Endometrium (tissue), 2 donors: Measurements from ENCODE around the gene TUBB2A.
"Not testable (repeated sequence)": the region's sequence is repeated elsewhere in the genome, so short reads cannot be mapped to it uniquely, and the experiment has no call there.

Experiments used
- FAIRE-seq: peaks from 2 replicates; lab custom pipeline; 2012; peaks lifted over from hg19 to GRCh38; lab: Jason Lieb, UNC
- donor health status: control.
- donor health status: control.

TUBB2A gene

GRCh38 chr6:3152689-3153088, 4.7 kb downstream of the TUBB2A start:
- FAIRE-seq: no peak

GRCh38 chr6:3151691-3152090, 5.7 kb downstream of the TUBB2A start:
- no peak for FAIRE-seq

GRCh38 chr6:3147914-3148757, 9.2 kb downstream of the TUBB2A start:
- no peak for FAIRE-seq

GRCh38 chr6:3144571-3144970, 12.8 kb downstream of the TUBB2A start:
- FAIRE-seq: no peak

- FAIRE-seq: no peak
Measured at GRCh38 chr6:3143158-3143557, 14.2 kb downstream of the TUBB2A start.

- FAIRE-seq: no peak
Measured at GRCh38 chr6:3142536-3142935, 14.8 kb downstream of the TUBB2A start.

- no peak for FAIRE-seq
Measured at GRCh38 chr6:3140201-3140600, 17.1 kb downstream of the TUBB2A start.

DNA sequence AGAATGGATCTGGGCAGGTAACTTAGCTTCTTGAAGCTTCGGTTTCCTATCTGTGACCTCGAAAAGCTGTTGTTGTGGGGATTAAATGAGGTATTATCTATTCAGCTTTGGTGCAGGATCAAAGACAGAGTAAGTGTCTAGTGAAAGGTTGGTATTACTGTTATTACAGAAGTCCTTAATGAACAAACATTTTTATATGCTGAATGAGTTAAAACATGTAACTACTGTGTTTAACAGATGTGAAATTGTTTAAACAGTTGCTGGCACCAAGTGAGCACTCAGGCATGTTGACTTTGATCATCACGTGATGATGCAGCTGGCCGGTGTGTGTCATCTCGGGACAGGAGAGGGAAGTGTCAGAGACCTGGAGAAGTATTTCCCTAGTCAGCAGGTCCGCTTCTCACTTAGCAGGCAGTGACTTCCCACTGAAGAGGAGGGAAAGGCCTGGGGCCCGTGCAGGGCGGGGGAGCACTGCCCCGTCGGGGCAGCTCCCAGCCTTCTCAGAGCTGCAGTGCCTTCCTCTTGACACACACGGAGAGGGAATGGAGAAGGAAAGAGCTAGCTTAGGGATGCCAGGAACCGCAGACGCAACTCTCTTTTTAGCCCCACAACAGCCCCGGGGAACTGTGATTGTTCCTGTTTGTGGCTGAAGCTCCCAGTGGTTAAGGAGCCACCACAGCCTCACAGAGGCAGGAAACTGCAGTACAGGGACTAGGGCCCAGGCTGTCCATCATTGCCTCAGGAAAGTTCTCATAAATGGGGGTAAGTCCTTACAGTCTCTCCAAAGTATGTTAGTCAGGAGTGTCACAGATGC, 18.0 kb downstream of the TUBB2A start:
- FAIRE-seq: no peak

- FAIRE-seq: no peak
Measured at GRCh38 chr6:3138341-3138740, 19.0 kb downstream of the TUBB2A start.

DNA sequence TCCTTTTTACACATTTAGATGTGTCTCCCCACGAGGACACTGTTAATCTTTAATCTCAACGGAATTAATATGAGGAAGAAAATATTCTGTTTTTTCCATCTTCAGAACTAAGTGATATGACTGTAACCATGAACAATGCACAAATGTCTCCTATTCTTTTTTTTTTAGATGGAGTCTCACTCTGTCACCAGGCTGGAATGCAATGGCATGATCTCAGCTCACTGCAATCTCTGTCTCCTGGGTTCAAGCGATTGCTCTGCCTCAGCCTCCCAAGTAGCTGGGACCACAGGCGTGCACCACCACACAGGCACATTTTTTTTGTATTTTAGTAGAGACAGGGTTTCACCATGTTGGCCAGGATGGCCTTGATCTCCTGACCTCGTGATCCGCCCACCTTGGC, 19.5 kb downstream of the TUBB2A start:
- FAIRE-seq: not testable (repeated sequence)

GRCh38 chr6:3137057-3137777, 20.1 kb downstream of the TUBB2A start:
- no peak for FAIRE-seq

DNA sequence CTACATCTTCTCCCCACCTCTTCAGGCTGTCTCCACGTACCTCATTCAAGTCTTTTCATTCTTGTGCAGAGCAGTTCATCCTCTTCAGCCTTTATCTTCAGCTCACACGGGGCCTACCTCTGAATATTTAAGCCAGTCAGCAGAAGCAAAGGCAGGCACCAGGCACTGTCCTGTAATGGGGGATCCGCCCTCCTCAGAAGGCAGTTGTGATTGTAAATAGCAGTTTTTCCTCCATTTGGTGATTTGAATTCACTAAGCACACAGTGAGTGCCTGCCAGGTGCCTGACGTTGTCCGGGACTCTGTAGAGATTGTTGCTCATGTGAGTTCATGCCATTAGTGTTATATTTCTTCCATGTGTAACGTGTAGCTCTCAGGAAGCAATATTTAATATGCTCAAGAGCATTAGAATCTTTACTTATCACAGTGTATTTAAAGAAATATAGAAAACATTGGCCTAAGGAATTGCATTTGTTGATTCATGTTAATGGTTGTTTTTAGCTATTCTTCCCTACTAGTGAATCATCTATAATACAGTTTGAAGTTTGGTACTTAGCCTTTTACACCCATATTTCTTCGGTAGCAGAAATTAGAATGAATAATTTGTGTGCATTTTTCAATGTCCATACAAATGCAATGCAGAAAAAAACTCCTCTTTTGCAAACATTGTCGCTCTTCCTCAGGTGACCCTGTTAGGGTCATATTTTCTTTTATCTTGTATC, 20.9 kb downstream of the TUBB2A start:
- no peak for FAIRE-seq

DNA sequence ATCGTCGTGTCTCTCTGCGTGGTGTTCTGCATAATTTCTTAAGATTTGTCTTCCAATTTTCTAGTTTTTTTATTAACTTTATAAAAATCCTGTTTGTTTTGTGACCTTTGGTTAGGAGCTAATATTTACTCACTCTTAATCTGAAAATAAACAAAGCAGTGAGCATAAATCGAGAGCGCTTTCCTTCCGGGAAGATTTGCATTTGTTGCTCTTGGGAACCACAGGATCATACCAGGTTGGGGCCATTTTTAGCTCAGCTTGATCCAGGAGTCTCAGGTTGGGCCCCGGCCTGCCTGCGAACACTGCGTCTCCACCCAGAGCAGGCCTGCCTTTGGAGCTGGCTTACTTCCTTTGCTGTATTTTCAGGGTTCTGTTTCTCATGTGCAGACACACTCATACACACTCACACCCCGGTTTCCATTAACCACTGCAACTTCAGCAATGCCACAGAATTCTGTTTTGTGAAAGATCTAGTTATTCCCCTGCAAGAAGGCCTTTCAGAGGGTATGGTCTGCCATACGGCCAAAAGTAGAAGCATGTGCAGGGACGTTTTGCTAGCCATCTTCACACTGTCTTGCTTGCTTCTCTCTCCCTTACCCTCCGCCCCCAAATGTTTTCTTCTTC, 21.6 kb downstream of the TUBB2A start:
- no peak for FAIRE-seq

DNA sequence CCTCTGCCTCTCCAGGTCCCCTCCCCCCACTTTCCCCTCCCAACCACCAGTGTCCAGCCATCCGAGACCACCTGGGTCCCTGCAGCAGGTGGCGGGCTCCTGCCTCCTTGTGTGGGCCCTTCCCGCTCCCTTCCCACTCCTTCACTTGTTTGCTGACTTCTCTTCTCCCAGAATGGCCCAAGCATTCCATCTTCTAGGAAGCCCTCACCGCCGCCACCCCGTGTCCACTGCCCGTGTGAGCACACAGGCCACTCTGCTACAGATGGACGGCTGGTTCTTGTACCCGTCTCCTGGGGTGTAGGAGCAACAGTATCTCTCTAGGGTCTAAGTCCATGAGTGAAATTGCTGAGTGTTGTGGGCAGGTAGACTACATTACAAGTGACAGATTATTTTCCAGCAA, 23.8 kb downstream of the TUBB2A start:
- FAIRE-seq: no peak

DNA sequence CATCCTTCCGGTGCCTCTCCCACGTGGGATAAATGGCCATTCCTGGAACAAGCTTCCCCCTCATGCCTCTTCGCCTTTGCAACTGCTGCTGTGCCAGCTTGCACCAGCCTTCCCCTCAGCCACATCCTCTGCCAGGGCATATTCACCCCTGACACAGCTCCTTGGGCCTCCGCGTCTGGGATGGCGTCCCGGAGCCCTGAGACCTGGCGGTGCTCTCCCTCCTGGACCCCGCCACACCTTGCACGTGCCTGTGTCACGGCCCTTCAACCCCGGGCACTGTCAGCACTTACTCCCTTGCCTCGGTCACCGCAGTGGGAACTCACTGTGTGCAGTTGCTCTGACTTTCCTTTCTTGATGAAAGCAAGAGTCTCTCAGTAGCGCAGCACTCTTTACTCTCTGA, 25.6 kb downstream of the TUBB2A start:
- FAIRE-seq: no peak

GRCh38 chr6:3128356-3129108, 28.8 kb downstream of the TUBB2A start:
- FAIRE-seq: no peak

GRCh38 chr6:3125815-3126214, 31.5 kb downstream of the TUBB2A start:
- no peak for FAIRE-seq

DNA sequence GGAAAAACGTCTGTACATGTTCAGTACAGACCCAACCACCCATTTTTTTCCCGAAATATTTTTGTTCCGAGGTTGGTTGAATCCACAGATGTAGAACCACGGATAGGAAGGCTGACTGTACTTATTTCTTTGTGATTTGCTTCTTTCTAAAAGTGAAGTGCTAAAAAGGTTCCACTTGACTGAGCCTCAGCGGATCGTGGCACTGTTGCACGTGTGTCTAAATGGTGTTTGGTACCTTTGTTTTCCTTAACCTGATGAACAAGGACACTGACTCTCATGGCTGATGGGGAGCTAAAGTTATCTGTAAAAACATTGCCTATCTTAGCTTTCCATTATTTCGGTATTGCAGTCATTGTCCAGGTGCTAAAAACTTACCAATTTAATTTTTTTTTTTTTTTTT, 32.7 kb downstream of the TUBB2A start:
- no peak for FAIRE-seq

DNA sequence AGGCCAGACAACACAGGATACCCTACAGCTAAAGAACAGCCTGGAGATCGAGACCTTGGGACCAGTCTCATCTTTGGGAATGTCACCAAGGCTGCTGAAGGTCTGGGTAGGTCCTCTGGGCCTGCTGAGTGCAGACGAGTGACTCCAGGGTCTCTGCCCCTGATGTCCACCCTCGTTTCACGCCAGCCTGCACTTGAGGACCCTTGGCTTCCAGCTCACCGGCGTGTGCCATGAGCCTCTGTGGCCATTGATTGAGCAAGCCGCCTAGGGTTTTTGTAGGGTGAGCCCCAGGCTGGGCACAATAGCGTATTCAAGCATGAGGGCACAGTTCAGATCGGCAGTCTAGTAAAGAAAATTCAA, 34.5 kb downstream of the TUBB2A start:
- FAIRE-seq: no peak

- FAIRE-seq: no peak
Measured at GRCh38 chr6:3120765-3121089, 36.6 kb downstream of the TUBB2A start.
